HG03354 (cell line): ENCODE measurements around the gene MPIG6B.

Experiments
- ATAC-seq: cut with Tn5 transposase; IDR thresholded peaks from one replicate; pipeline ENCODE4 v1.9.1; 2021; ENCODE audit warnings: mild to moderate bottlenecking; ENCODE audit not compliant: unreplicated experiment, poor library complexity, severe bottlenecking

Gene MPIG6B

GRCh38 chr6:31734821-31735406 is 11.7 kb downstream of the MPIG6B start:
- no peak for ATAC-seq

DNA sequence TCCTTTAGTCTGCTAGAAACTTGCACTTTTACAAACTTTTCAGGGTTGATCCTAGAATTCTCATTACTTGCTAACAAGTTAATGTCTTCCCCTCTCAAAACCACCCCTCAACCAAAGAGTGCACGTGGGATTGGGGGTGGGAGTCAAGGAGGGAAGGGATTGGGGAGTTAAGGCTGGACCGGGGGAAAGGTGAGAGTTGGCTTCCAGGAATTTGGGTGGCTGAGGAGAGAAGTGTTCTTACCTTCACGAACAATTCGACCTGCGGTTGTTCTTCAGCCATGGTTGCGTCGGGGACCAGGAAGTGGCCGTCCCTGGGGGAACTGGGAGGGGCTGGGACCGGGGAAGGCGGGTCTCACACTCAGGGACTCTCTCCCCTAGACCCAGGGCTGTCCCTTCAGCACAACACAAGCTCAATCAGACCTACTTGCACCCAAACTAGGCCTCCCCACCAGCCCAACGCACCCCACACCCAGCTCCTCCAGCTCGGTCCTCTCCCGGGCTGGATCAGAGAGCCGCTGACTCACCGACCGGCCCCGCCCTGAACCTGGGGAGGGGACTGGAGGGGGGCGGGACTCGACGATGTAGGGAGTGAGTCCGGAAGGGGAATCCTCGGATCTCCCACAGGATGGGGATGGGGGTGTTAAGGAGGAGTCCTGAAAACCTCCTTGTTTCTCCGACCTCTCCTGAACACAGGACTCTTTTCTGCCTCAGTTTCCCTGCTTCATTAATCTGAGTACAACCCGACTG is 13.0 kb downstream of the MPIG6B start, which contains the start of gene CLIC1:
CLIC1 (minus strand) TSS at position 510 of the 747 bp plus-strand sequence; CDS start at position 280, 230 bp downstream.
- peak; percentile 17 for ATAC-seq

- ATAC-seq = no peak
Measured at GRCh38 chr6:31736768-31737314, 13.7 kb downstream of the MPIG6B start.

- ATAC-seq = no peak
Measured at GRCh38 chr6:31737315-31737990, 14.3 kb downstream of the MPIG6B start.

- no peak for ATAC-seq
Measured at GRCh38 chr6:31737991-31738979, 15.1 kb downstream of the MPIG6B start.

- ATAC-seq = peak; percentile 72
Measured at GRCh38 chr6:31739639-31740396, 16.6 kb downstream of the MPIG6B start, which contains the start of gene MSH5. Gene MSH5, plus strand, starts transcription at chr6:31740005. Its CDS starts 462 bp downstream, at chr6:31740467.

DNA sequence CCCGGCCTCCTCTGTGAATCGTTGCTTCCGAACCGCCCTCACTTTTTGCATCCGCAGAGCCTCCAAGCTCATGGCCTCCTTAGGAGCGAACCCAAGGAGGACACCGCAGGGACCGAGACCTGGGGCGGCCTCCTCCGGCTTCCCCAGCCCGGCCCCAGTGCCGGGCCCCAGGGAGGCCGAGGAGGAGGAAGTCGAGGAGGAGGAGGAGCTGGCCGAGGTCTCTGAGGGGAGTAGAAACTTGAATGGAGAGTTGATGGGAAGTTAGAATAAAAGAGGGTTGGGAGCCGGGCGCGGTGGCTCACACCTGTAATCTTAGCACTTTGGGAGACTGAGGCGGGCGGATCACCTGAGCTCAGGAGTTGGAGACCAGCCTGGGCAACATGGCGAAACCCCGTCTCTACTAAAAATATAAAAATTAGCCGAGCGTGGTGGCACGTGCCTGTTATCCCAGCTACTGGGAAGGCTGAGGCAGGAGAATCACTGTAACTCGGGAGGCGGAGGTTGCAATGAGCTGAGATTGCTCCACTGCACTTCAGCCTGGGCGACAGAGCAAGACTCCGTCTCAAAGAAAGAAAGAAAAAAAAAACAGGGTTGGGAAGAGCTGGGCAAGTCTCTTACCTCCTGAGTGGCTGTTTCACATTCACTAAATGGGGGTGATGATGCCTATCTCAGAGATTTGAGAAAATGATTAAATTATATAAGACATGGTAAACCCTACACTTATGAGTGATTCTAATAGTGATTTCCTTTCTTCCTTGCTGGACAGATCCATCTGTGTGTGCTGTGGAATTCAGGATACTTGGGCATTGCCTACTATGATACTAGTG is 17.4 kb downstream of the MPIG6B start:
- ATAC-seq = no peak

DNA sequence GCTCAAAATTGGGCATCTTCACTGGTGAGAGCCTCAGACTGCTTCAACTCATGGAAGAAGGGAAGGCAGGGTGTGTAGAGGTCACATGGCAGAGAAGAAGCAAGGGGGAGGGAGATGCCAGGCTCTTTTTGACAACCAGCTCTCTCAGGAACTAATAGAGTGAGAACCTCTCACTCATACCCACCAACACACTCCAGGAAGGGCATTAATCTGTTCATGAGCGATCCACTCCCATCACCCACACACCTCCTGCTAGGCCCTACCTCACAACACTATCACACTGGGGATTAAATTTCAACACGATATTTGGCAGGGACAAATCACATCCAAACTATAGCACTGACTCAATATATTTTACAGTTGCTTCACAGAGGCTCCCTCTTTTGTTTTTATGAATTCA is 18.6 kb downstream of the MPIG6B start:
- no peak for ATAC-seq

DNA sequence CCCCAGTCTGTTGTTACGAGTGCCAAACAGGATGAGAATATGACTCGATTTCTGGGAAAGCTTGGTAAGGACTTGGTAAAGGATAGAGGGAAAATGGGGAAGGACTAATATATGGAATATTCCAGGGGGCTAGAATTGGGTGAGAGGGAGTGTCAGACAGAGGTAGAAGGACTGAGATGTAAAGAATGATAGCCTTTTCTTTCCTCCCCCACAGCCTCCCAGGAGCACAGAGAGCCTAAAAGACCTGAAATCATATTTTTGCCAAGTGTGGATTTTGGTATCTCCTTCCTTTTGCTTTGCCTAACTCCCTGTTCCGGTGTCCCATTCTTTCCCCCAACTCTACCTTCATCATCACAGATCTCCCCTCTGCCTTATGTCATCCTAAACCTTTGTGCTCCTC is 19.7 kb downstream of the MPIG6B start:
- ATAC-seq = no peak

DNA sequence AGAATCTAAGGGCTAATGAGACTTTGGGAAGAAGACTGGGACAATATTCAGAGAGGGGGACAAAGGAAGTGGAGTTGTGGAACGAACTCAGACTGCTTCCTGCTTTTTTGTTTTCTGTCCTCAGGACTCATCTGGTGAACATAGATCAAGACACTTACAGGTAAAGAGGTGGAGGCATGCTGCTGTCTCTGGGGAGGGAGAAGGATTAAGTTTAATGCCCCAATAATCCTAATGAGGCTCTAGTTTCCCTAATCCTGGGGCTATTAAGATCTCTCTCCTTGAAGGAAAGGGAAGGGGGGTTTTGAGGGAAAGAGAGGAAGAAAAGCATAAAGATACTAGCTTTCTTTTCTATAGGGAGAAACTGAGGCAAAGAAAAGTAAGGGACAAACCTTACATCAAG is 21.2 kb downstream of the MPIG6B start:
- ATAC-seq = no peak

DNA sequence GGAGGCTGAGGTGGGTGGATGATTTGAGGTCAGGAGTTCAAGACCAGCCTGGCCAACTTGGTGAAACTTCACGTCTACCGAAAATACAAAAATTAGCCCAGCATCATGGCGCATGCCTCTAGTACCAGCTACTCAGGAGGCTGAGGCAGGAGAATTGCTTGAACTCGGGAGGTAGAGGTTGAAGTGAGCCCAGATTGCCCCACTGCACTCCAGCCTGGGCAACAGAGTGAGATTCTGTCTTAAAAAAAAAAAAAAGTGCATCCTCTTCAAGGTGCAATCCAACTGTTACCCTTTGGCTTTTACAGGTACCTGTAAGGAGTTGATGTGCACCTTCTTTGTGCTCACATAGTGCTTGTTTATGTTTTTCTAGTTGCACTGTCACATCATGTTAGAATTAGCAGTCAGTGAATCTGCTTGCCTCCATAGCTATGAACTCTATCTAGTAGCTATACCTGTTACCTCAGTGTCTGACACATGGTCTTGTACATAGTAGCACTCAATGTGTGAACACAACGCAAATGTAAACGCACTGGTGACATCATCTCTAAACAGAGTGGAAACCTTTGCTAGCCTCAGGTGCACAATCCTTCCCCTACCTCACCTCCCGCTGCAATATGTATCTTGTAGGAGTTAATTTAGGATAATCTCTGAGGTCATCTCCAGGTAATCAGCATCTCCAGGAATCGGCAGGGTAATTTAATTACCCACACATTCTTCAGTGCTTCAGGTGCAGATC is 26.3 kb downstream of the MPIG6B start:
- ATAC-seq = no peak

GRCh38 chr6:31750411-31751022 is 27.3 kb downstream of the MPIG6B start:
- ATAC-seq = no peak

DNA sequence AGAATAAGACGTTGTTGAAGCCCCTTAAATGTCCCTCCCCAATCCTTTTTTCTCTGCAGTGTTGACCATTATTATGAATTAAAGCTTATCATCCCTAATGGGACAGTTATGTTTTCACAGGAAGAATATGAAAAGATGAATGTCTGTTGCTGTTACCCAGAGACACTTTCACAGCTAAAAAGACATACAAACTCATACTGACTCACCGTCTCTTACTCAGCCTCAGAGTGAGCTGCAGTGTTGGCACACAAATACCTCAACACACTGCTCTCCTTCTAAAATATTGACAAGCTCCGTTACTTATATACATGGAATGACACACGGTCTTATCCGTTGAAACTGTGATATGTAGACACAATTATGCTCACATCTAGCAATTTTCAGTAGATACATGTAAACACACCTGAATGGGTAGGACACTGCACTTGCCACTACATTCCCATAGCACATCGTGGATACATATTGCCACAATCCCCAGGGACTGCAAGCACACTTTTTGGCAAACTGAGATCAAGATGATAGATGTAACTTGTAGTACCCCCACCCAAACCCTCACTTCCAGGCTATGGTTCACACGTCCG is 29.7 kb downstream of the MPIG6B start:
- no peak for ATAC-seq

- ATAC-seq = no peak
Measured at GRCh38 chr6:31758281-31758680, 35.1 kb downstream of the MPIG6B start.

DNA sequence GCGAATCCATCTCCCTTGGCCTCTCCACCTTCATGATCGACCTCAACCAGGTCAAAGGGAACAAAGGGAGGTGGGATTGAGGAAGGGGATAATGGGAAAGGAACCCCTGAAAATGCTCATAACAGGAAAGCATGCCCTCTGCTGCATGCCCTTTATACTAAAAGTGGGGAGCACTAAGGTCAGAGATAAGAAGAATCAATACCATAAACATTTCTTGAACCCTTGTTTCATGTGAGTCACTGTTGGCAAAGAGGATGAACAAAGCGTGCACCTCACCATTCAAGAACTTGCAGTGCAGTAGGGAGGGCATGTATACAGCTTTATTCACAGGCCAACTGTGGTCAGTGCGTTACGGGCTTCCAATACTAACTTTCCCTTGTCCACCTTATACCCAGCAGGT is 37.6 kb downstream of the MPIG6B start:
- ATAC-seq = no peak

DNA sequence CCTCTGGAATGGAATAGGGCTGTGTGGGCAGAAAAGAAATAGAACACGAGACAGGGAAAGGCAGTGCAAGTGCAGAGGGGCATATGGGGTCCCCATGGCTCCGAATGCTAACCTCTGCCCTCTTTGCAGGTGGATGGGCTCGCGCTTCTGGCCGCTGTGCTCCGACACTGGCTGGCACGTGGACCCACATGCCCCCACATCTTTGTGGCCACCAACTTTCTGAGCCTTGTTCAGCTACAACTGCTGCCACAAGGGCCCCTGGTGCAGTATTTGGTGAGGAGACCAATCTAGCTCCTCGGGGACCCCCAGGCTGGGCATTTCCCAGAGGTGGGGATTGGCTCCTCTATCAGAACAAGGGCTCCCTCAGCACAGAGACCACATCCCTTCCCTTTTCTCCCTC is 38.2 kb downstream of the MPIG6B start:
- ATAC-seq = no peak
